PC-3 (cell line): ENCODE results near the gene BARX1. TPM values are rescaled to one million over a fixed set of nuclear protein-coding genes. Genes with fewer than 3 reads are reported as not detected.

ENCODE experiments used
- ATAC-seq: fragments of 200-7000 bp; cut with Tn5 transposase; 2 replicates; pipeline ENCODE4 v1.9.1; 2020; ENCODE audit warnings: mild to moderate bottlenecking, moderate library complexity
- BruUV-seq: library from RNA; stranded (reverse); fragments of 400-500 nt; replicated peaks from 2 replicates; lab custom pipeline; 2021; lab: Mats Ljungman, UMichigan
- CTCF ChIA-PET: fragments of 300-600 bp; sonication (Branson Sonifier 250); formaldehyde crosslinking; loops from one replicate; lab custom pipeline; 2022; ENCODE audit warnings: antibody characterized with exemption; lab: Charles Lee
- POLR2A ChIA-PET: fragments of 300-600 bp; sonication (Branson Sonifier 250); formaldehyde crosslinking; loops from one replicate; lab custom pipeline; 2022; ENCODE audit warnings: antibody characterized with exemption; ENCODE audit not compliant: unreplicated experiment; lab: Charles Lee
- DNase-seq: peaks from one replicate; pipeline ENCODE4 v3.0.0-alpha.2; 2015
- H2AFZ ChIP-seq: fragments of 300-600 bp; sonication (generic); 2 replicates; pipeline ENCODE4 v1.6.0; 2016; ENCODE audit warnings: antibody characterized with exemption, low read length
- H3F3A ChIP-seq: fragments of 300-600 bp; sonication (generic); one replicate; pipeline ENCODE4 v1.6.0; 2017; ENCODE audit warnings: antibody characterized with exemption, low read length, control low read depth, mild to moderate bottlenecking; ENCODE audit not compliant: unreplicated experiment
- H3K27ac ChIP-seq: fragments of 300-600 bp; sonication (generic); 2 replicates; pipeline ENCODE4 v1.5.1; 2016; ENCODE audit warnings: mild to moderate bottlenecking, low read length
- H3K27me3 ChIP-seq: fragments of 300-600 bp; sonication (generic); 2 replicates; pipeline ENCODE4 v1.6.1; 2016; ENCODE audit warnings: low read length, mixed read lengths
- H3K36me3 ChIP-seq: fragments of 300-600 bp; sonication (generic); 2 replicates; pipeline ENCODE4 v1.6.1; 2016; ENCODE audit warnings: low read depth, mixed run types, low read length, mixed read lengths
- H3K4me1 ChIP-seq: fragments of 300-600 bp; sonication (generic); 2 replicates; pipeline ENCODE4 v1.5.1; 2016; ENCODE audit warnings: low read length; ENCODE audit not compliant: insufficient read depth
- H3K4me2 ChIP-seq: fragments of 300-600 bp; sonication (generic); 2 replicates; pipeline ENCODE4 v1.6.0; 2016; ENCODE audit warnings: low read length
- H3K4me3 ChIP-seq: fragments of 300-600 bp; sonication (generic); 2 replicates; pipeline ENCODE4 v1.5.1; 2016; ENCODE audit warnings: mild to moderate bottlenecking, low read length, mixed read lengths
- H3K79me2 ChIP-seq: fragments of 300-600 bp; sonication (generic); 2 replicates; pipeline ENCODE4 v1.6.1; 2017; ENCODE audit warnings: low read length, mixed read lengths
- H3K9ac ChIP-seq: fragments of 300-600 bp; sonication (generic); 2 replicates; pipeline ENCODE4 v1.6.0; 2016; ENCODE audit warnings: mild to moderate bottlenecking, low read length
- H3K9me2 ChIP-seq: fragments of 300-600 bp; sonication (generic); replicated peaks from 2 replicates; pipeline ENCODE4 v1.6.1; 2016; ENCODE audit warnings: mixed run types, low read length, mixed read lengths
- H3K9me3 ChIP-seq: fragments of 300-600 bp; sonication (generic); 2 replicates; pipeline ENCODE4 v1.6.1; 2016; ENCODE audit warnings: low read length, mixed read lengths
- H4K20me1 ChIP-seq: fragments of 300-600 bp; sonication (generic); 2 replicates; pipeline ENCODE4 v1.6.1; 2016; ENCODE audit warnings: low read length, mixed read lengths
- EZH2 ChIP-seq: fragments of 300-600 bp; sonication (generic); IDR thresholded peaks from one replicate; pipeline ENCODE4 v1.6.1; 2017; ENCODE audit warnings: antibody characterized with exemption, mild to moderate bottlenecking, low read length; ENCODE audit not compliant: unreplicated experiment
- EZH2phosphoT487 ChIP-seq: fragments of 300-600 bp; sonication (generic); IDR thresholded peaks from 2 replicates; pipeline ENCODE4 v1.6.1; 2018; ENCODE audit warnings: mild to moderate bottlenecking, antibody characterized with exemption, low read length, borderline replicate concordance
- intact Hi-C: fragments of 100-400 bp; cut with micrococcal nuclease; formaldehyde crosslinking; loops from 2 replicates; pipeline ENCODE4 v1.9.0; 2023
- total RNA-seq: library from RNA; depleted of rRNA; stranded (reverse); fragments of >200 nt; gene quantifications from 2 replicates; pipeline ENCODE4 v1.2.3, GENCODE V29; 2014
- TF ChIP-seq, protein P1 (sequence below): fragments of 300-600 bp; sonication (generic); conservative IDR thresholded peaks from 2 replicates; pipeline ENCODE4 v1.5.1; 2017; ENCODE audit warnings: antibody characterized with exemption, low read depth, mild to moderate bottlenecking, low read length

The BARX1 gene
- total RNA-seq, 1 experiment from 2014 or later, result not detected

DNA sequence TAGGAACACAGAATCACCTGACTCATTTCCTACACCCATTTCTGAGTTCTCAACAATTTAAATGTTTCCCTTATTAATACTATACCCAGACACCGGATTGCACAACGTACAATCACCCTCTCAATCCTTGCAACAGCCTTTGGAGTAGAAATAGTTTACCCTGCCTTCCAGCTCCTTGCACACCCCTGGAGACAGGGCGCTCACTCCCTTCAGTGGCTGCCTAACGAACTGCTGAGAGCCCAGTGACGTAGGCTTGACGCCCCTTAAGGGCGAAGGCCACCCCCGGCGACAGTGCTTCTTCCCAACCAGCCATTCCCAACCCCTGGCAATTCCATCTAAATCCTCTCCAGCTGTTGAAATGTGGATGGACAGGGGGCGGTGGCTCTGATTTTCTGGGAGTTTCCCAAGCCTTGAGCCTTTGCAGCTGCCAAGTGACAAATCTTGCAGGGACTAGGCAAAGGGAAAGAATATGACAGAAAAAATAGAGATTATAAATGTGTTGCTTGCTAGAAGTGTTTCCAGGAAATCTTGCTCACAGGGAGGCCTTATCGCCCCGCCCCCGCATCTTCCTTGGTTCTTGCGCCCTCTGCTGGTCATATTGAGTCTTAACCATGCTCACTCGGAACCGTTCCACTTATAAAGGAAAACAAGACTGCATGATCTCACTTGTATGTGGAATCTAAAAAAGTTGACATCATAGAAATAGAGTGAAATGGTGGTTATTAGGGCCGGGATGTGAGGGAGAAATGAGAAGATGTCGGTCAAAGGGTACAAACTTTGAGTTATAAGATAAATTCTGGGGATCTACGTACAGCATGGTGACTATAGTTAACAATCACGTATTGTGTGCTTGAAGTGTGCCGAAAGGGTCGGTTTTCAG lies 7.6 kb upstream of the BARX1 start:
- Histone ChIP-seq H2AFZ (peak overlapping the region; percentile 68), H3K4me3 (peak overlapping the region; percentile 56), H3K27ac (no peak overlapping the region), H3K9me3 (no peaks in the 10 kb centered on the region), H3F3A (no peaks in the 10 kb centered on the region), H3K4me2 (peak overlapping the region; percentile 71), H4K20me1 (no peaks in the 10 kb centered on the region), H3K9ac (no peak overlapping the region), H3K79me2 (no peaks in the 10 kb centered on the region), H3K4me1 (no peaks in the 10 kb centered on the region; the same call in 1 of the 2 replicates), H3K27me3 (no peaks in the 10 kb centered on the region), H3K36me3 (no peaks in the 10 kb centered on the region), H3K9me2 (no peaks in the 10 kb centered on the region)
- ChIA-PET POLR2A (no interaction called here), CTCF (no interaction called here)
- peak; percentile 82 for DNase-seq
- intact Hi-C loops, result loop anchor here (5.0 to 10.0 kb wide), 2 partner anchors 136 to 398 kb away; no protein-coding TSS in a partner anchor
- peak; percentile 84 for ATAC-seq
- no TSS peak for BruUV-seq
- TF ChIP-seq EZH2phosphoT487, result no peak
- TF ChIP-seq, protein P1, sequence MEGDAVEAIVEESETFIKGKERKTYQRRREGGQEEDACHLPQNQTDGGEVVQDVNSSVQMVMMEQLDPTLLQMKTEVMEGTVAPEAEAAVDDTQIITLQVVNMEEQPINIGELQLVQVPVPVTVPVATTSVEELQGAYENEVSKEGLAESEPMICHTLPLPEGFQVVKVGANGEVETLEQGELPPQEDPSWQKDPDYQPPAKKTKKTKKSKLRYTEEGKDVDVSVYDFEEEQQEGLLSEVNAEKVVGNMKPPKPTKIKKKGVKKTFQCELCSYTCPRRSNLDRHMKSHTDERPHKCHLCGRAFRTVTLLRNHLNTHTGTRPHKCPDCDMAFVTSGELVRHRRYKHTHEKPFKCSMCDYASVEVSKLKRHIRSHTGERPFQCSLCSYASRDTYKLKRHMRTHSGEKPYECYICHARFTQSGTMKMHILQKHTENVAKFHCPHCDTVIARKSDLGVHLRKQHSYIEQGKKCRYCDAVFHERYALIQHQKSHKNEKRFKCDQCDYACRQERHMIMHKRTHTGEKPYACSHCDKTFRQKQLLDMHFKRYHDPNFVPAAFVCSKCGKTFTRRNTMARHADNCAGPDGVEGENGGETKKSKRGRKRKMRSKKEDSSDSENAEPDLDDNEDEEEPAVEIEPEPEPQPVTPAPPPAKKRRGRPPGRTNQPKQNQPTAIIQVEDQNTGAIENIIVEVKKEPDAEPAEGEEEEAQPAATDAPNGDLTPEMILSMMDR, result peak; percentile 78
- TF ChIP-seq EZH2, result no peak

DNA sequence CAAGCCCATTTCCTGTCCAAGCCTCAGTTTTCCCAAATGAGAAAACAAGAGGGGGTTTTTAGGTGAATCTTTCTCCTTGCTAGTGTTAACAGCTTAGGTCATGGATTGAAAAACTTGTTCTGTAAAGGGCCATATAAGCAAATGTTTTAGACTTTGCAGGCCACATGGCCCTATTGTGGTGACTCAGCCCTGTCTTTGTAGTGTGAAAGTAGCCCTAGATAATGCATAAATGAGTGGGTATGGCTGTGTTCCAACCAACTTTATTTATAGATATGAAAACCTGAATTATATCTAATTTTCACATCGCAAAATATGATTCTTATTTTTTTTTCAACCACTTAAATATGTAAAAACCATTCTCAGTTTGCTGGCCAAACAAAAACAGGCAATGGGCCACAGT lies 6.9 kb upstream of the BARX1 start:
- TF ChIP-seq, protein P1, result no peak
- no peak for TF ChIP-seq EZH2
- no peak for TF ChIP-seq EZH2phosphoT487
- Histone ChIP-seq H3K4me2 (no peak overlapping the region), H3K79me2 (no peaks in the 10 kb centered on the region), H4K20me1 (no peaks in the 10 kb centered on the region), H2AFZ (no peak overlapping the region), H3K27me3 (no peaks in the 10 kb centered on the region), H3K9me3 (no peaks in the 10 kb centered on the region), H3F3A (no peaks in the 10 kb centered on the region), H3K27ac (no peak overlapping the region), H3K9ac (no peak overlapping the region), H3K9me2 (no peaks in the 10 kb centered on the region), H3K4me1 (no peaks in the 10 kb centered on the region; the same call in 1 of the 2 replicates), H3K36me3 (no peaks in the 10 kb centered on the region), H3K4me3 (no peak overlapping the region)
- DNase-seq, result no peak
- intact Hi-C loops, result loop anchor here (5.0 to 10.0 kb wide), 2 partner anchors 135 to 397 kb away; no protein-coding TSS in a partner anchor
- no peak for ATAC-seq
- ChIA-PET POLR2A (no interaction called here), CTCF (no interaction called here)
- no TSS peak for BruUV-seq
